Caco-2 (cell line): Measurements from ENCODE around the gene LYSMD2. TPM values are rescaled to one million over a fixed set of nuclear protein-coding genes. Genes with fewer than 3 reads are reported as not detected.

Experiments
- BruUV-seq: library from RNA; stranded (reverse); fragments of 400-500 nt; replicated peaks from 2 replicates; lab custom pipeline; 2021; lab: Mats Ljungman, UMichigan
- CTCF ChIA-PET: fragments of 300-600 bp; sonication (Branson Sonifier 250); formaldehyde crosslinking; loops from one replicate; lab custom pipeline; 2022; ENCODE audit warnings: antibody characterized with exemption; lab: Charles Lee
- POLR2A ChIA-PET: fragments of 300-600 bp; sonication (Branson Sonifier 250); formaldehyde crosslinking; loops from one replicate; lab custom pipeline; 2022; ENCODE audit warnings: antibody characterized with exemption; lab: Charles Lee
- DNase-seq, 2 experiments: peaks; one replicate each; pipeline versions ENCODE4 v3.0.0 to v3.0.0-alpha.2; 2020 to 2022
- H3K27me3 ChIP-seq: replicated peaks from 2 replicates; pipeline ENCODE4 v1.6.0; 2011; ENCODE audit warnings: low read length; ENCODE audit not compliant: control insufficient read depth, insufficient read depth
- H3K36me3 ChIP-seq: 2 replicates; pipeline ENCODE4 v1.5.1; 2011; ENCODE audit warnings: low read length; ENCODE audit not compliant: control insufficient read depth, insufficient read depth
- H3K4me1 ChIP-seq: fragments of 250-450 bp; sonication (Bioruptor Pico); 2 replicates; pipeline ENCODE4 v1.5.1; 2020; ENCODE audit warnings: mild to moderate bottlenecking
- H3K4me3 ChIP-seq: 2 replicates; pipeline ENCODE4 v1.5.1; 2011; ENCODE audit warnings: low read depth, mild to moderate bottlenecking, control low read depth, low read length
- H3K9me3 ChIP-seq: fragments of 250-450 bp; sonication (Bioruptor Pico); 2 replicates; pipeline ENCODE4 v1.5.1; 2020; ENCODE audit warnings: mild to moderate bottlenecking, moderate library complexity
- H3K27ac Mint-ChIP-seq: one replicate; pipeline ENCODE4 v1.8.0; 2022; ENCODE audit warnings: mixed read lengths; ENCODE audit not compliant: unreplicated experiment
- H3K27me3 Mint-ChIP-seq: one replicate; pipeline ENCODE4 v1.8.0; 2022; ENCODE audit warnings: mixed read lengths; ENCODE audit not compliant: insufficient read depth, unreplicated experiment
- H3K36me3 Mint-ChIP-seq: one replicate; pipeline ENCODE4 v1.8.0; 2022; ENCODE audit warnings: mild to moderate bottlenecking, mixed read lengths; ENCODE audit not compliant: insufficient read depth, unreplicated experiment
- H3K4me1 Mint-ChIP-seq: one replicate; pipeline ENCODE4 v1.8.0; 2022; ENCODE audit warnings: low read depth, mixed read lengths; ENCODE audit not compliant: unreplicated experiment
- H3K4me3 Mint-ChIP-seq: one replicate; pipeline ENCODE4 v1.8.0; 2022; ENCODE audit warnings: mild to moderate bottlenecking, moderate library complexity, mixed read lengths; ENCODE audit not compliant: unreplicated experiment
- H3K9me3 Mint-ChIP-seq: one replicate; pipeline ENCODE4 v1.8.0; 2022; ENCODE audit warnings: mixed read lengths; ENCODE audit not compliant: unreplicated experiment
- CTCF ChIP-seq, 2 experiments: fragments of 200-600 bp in 1 of 2; IDR thresholded peaks; 1 replicate in 1 of 2; 2 replicates in 1 of 2; pipeline versions ENCODE4 v1.5.1 to v1.8.0; 2011 to 2022; ENCODE audit warnings: antibody characterized with exemption in 1 of 2, control low read depth in 1 of 2, inconsistent platforms in 1 of 2, low read depth in 1 of 2, low read length in 1 of 2, mild to moderate bottlenecking in 1 of 2, moderate library complexity in 1 of 2; ENCODE audit not compliant: insufficient read depth in 1 of 2, severe bottlenecking in 1 of 2, unreplicated experiment in 1 of 2
- intact Hi-C: fragments of 100-400 bp; cut with micrococcal nuclease; formaldehyde crosslinking; loops from one replicate; pipeline ENCODE4 v1.10.0; 2022; ENCODE audit not compliant: unreplicated experiment
- total RNA-seq: library from RNA; stranded (reverse); gene quantifications from 2 replicates; pipeline ENCODE4 v1.2.3, GENCODE V29; 2022

LYSMD2 gene
- total RNA-seq, 1 experiment from 2014 or later = 0.29 TPM

DNA sequence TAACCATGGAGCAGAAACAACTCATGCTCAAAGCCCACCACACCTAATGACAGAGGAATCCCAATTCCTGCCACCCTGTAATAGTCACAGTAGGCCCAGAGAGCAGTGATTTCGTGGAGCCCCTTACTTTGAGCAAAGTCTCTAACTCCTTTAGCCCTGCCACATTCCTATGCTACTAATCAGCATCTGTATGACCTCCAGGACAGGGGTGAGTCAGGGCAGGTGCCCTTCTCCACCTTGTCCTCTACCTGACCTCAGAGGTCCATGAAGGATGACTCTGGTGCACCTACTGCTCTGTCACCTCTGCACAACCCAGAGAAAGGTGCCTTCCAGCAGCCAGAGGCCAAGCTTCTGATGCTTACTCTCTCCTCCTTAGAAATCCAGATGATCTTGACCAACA, 62.2 kb downstream of the LYSMD2 start:
- no peaks in the 10 kb centered on the region for H3K36me3 ChIP-seq
- H3K4me1 Mint-ChIP-seq = no peaks in the 10 kb centered on the region
- no peaks in the 10 kb centered on the region for H3K27me3 ChIP-seq
- POLR2A ChIA-PET = no interaction called here
- no peak for DNase-seq
- H3K4me1 ChIP-seq = no peaks in the 10 kb centered on the region
- intact Hi-C loops = no loop called here
- no peak overlapping the region for H3K27ac Mint-ChIP-seq
- H3K4me3 ChIP-seq = no peak overlapping the region
- H3K4me3 Mint-ChIP-seq = no peak overlapping the region
- H3K9me3 Mint-ChIP-seq = no peaks in the 10 kb centered on the region
- TF ChIP-seq CTCF (IDR thresholded peaks at IDR 0.05; ENCODE audit: insufficient read depth in 1 of 2, low read depth in 1 of 2, low read length in 1 of 2, severe bottlenecking in 1 of 2, unreplicated experiment in 1 of 2) = no peak
- H3K27me3 Mint-ChIP-seq = peaks cover 17% of the 10 kb centered on the region
- BruUV-seq = no TSS peak
- no peaks in the 10 kb centered on the region for H3K36me3 Mint-ChIP-seq
- CTCF ChIA-PET = no interaction called here
- H3K9me3 ChIP-seq = no peaks in the 10 kb centered on the region

Other genes with a start within 250 kb of the LYSMD2 start
- 7.5 TPM in 2 replicates for gene DMXL2, start 114.9 kb downstream of the LYSMD2 start, total RNA-seq
- gene SCG3, start 56.2 kb downstream of the LYSMD2 start, total RNA-seq = not detected in 2 replicates
- 0.23 and 0.52 TPM in 2 replicates for gene TMOD2, start 13.9 kb upstream of the LYSMD2 start, total RNA-seq
- 46.8 and 54.4 TPM in 2 replicates for gene TMOD3, start 92.0 kb upstream of the LYSMD2 start, total RNA-seq
- gene LEO1, start 234.1 kb upstream of the LYSMD2 start, total RNA-seq = 30.7 and 32.2 TPM in 2 replicates